Vagina (tissue), 2 donors: Measurements from ENCODE around the gene PKLR.

Experiments
- POLR2AphosphoS5 ChIP-seq, 2 donors: sonication (generic); formaldehyde crosslinking; IDR thresholded peaks; one replicate each; pipeline ENCODE4 v1.9.0; 2017; ENCODE audit warnings: antibody characterized with exemption in 2 of 2, mild to moderate bottlenecking in 2 of 2, low read depth in 1 of 2; ENCODE audit not compliant: insufficient read depth in 1 of 2
- TF ChIP-seq, protein P1 (sequence below), 3 experiments: fragments of 450-650 bp in 2 of 3; fragments of 200-600 bp in 1 of 3; sonication (generic) in 1 of 3; IDR thresholded peaks; one replicate each; pipeline ENCODE4 v1.5.1; 2017 to 2019; ENCODE audit warnings: antibody characterized with exemption in 3 of 3, mild to moderate bottlenecking in 2 of 3, moderate library complexity in 2 of 3

DNA sequence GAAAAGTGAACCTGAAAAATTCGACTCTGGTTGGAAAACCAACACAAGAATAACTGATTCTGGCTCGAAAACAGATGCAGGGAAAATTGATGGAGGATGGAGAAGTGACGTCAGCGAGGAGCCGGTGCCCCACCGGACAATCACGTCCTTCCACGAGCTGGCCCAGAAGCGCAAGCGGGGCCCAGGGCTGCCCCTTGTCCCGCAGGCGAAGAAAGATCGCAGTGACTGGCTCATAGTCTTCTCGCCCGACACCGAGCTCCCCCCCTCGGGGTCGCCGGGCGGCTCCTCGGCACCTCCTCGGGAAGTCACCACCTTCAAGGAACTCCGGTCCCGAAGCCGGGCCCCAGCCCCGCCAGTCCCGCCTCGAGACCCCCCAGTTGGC is 21.3 kb upstream of the PKLR start:
- TF ChIP-seq, protein P1, sequence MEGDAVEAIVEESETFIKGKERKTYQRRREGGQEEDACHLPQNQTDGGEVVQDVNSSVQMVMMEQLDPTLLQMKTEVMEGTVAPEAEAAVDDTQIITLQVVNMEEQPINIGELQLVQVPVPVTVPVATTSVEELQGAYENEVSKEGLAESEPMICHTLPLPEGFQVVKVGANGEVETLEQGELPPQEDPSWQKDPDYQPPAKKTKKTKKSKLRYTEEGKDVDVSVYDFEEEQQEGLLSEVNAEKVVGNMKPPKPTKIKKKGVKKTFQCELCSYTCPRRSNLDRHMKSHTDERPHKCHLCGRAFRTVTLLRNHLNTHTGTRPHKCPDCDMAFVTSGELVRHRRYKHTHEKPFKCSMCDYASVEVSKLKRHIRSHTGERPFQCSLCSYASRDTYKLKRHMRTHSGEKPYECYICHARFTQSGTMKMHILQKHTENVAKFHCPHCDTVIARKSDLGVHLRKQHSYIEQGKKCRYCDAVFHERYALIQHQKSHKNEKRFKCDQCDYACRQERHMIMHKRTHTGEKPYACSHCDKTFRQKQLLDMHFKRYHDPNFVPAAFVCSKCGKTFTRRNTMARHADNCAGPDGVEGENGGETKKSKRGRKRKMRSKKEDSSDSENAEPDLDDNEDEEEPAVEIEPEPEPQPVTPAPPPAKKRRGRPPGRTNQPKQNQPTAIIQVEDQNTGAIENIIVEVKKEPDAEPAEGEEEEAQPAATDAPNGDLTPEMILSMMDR (IDR thresholded peaks at IDR 0.05): no peak
- TF ChIP-seq POLR2AphosphoS5 (IDR thresholded peaks at IDR 0.05; ENCODE audit: insufficient read depth in 1 of 2, low read depth in 1 of 2): no peak
